Kidney epithelial cell (primary cell): ENCODE measurements around the gene CRHR2. TPM values are rescaled to one million over a fixed set of nuclear protein-coding genes. Genes with fewer than 3 reads are reported as not detected.

Experiments used
- DNase-seq: peaks from one replicate; pipeline ENCODE4 v3.0.0-alpha.2; 2010; ENCODE audit warnings: low read depth
- H3K27me3 ChIP-seq: 2 replicates; pipeline ENCODE4 v1.6.0; 2011; ENCODE audit warnings: low read length; ENCODE audit not compliant: control insufficient read depth, insufficient read depth
- H3K36me3 ChIP-seq: 2 replicates; pipeline ENCODE4 v1.5.1; 2011; ENCODE audit warnings: low read length; ENCODE audit not compliant: control insufficient read depth, insufficient read depth
- H3K4me3 ChIP-seq: 2 replicates; pipeline ENCODE4 v1.5.1; 2011; ENCODE audit warnings: low read depth, mild to moderate bottlenecking, control low read depth, low read length
- total RNA-seq: library from RNA; depleted of rRNA; stranded (reverse); fragments of >200 nt; gene quantifications from 2 replicates; pipeline ENCODE4 v1.2.3, GENCODE V29; 2015
- TF ChIP-seq, protein P1 (sequence below): IDR thresholded peaks from 2 replicates; pipeline ENCODE4 v1.5.1; 2011; ENCODE audit warnings: mild to moderate bottlenecking, moderate library complexity, low read length, control low read depth, inconsistent platforms; ENCODE audit not compliant: insufficient read depth, poor library complexity, severe bottlenecking

Gene CRHR2
- total RNA-seq, 1 donor from 2014 or later = not detected

GRCh38 chr7:30604901-30605300 is 77.4 kb downstream of the CRHR2 start:
- TF ChIP-seq, protein P1, sequence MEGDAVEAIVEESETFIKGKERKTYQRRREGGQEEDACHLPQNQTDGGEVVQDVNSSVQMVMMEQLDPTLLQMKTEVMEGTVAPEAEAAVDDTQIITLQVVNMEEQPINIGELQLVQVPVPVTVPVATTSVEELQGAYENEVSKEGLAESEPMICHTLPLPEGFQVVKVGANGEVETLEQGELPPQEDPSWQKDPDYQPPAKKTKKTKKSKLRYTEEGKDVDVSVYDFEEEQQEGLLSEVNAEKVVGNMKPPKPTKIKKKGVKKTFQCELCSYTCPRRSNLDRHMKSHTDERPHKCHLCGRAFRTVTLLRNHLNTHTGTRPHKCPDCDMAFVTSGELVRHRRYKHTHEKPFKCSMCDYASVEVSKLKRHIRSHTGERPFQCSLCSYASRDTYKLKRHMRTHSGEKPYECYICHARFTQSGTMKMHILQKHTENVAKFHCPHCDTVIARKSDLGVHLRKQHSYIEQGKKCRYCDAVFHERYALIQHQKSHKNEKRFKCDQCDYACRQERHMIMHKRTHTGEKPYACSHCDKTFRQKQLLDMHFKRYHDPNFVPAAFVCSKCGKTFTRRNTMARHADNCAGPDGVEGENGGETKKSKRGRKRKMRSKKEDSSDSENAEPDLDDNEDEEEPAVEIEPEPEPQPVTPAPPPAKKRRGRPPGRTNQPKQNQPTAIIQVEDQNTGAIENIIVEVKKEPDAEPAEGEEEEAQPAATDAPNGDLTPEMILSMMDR = no peak
- DNase-seq = no peak
- Histone ChIP-seq H3K4me3 (no peak overlapping the region), H3K36me3 (peaks cover 2% of the 10 kb centered on the region), H3K27me3 (no peaks in the 10 kb centered on the region)

Other genes with a start within 250 kb of the CRHR2 start
- gene NOD1, start 203.7 kb downstream of the CRHR2 start, total RNA-seq = 7.8 and 9.2 TPM in 2 replicates
- gene GGCT, start 177.6 kb downstream of the CRHR2 start, total RNA-seq = 37.8 and 42.0 TPM in 2 replicates
- 354 and 421 TPM in 2 replicates for gene GARS1, start 87.6 kb downstream of the CRHR2 start, total RNA-seq
- not detected in 2 replicates for gene INMT, start 69.7 kb upstream of the CRHR2 start, total RNA-seq
- gene MINDY4, start 89.0 kb upstream of the CRHR2 start, total RNA-seq = 5.3 and 6.4 TPM in 2 replicates
- gene AQP1, start 229.4 kb upstream of the CRHR2 start, total RNA-seq = 1.6 and 2.5 TPM in 2 replicates